Panc1 (cell line): ENCODE results near the gene NNT. TPM values are rescaled to one million over a fixed set of nuclear protein-coding genes. Genes with fewer than 3 reads are reported as not detected.

Experiments used
- ATAC-seq: fragments of 200-7000 bp; cut with Tn5 transposase; 2 replicates; pipeline ENCODE4 v1.9.1; 2020; ENCODE audit warnings: mild to moderate bottlenecking, moderate library complexity
- BruUV-seq: library from RNA; stranded (reverse); fragments of 400-500 nt; replicated peaks from 2 replicates; lab custom pipeline; 2021; lab: Mats Ljungman, UMichigan
- CTCF ChIA-PET: fragments of 300-600 bp; sonication (Branson Sonifier 250); formaldehyde crosslinking; loops from one replicate; lab custom pipeline; 2022; ENCODE audit warnings: antibody characterized with exemption; lab: Charles Lee
- POLR2A ChIA-PET: fragments of 300-600 bp; sonication (Branson Sonifier 250); formaldehyde crosslinking; loops from one replicate; lab custom pipeline; 2022; ENCODE audit warnings: antibody characterized with exemption; lab: Charles Lee
- DNase-seq: peaks from one replicate; pipeline ENCODE4 v3.0.0-alpha.2; 2010; ENCODE audit warnings: low read depth, low spot score
- H3K27ac ChIP-seq: 2 replicates; pipeline ENCODE4 v1.5.1; 2011; ENCODE audit warnings: mild to moderate bottlenecking, low read length, inconsistent platforms
- H3K27me3 ChIP-seq: fragments of 200-500 bp; sonication (Bioruptor generic); 2 replicates; pipeline ENCODE4 v1.6.0; 2014; ENCODE audit warnings: low read length, inconsistent platforms; ENCODE audit not compliant: control insufficient read depth, insufficient read depth
- H3K36me3 ChIP-seq: fragments of 200-500 bp; sonication (Bioruptor generic); 2 replicates; pipeline ENCODE4 v1.5.1; 2014; ENCODE audit warnings: inconsistent platforms, mild to moderate bottlenecking, low read length, moderate library complexity; ENCODE audit not compliant: control insufficient read depth, insufficient read depth
- H3K4me1 ChIP-seq: 2 replicates; pipeline ENCODE4 v1.5.1; 2011; ENCODE audit warnings: inconsistent platforms, mild to moderate bottlenecking, low read length, moderate library complexity; ENCODE audit not compliant: control insufficient read depth, insufficient read depth
- H3K4me3 ChIP-seq, 2 experiments: 2 replicates each; pipeline ENCODE4 v1.5.1; 2011 to 2012; ENCODE audit warnings: low read depth in 2 of 2, low read length in 2 of 2, mild to moderate bottlenecking in 2 of 2, inconsistent platforms in 1 of 2, moderate library complexity in 1 of 2
- H3K9me3 ChIP-seq: fragments of 200-500 bp; sonication (Bioruptor generic); 2 replicates; pipeline ENCODE4 v1.5.1; 2014; ENCODE audit warnings: low read depth, mild to moderate bottlenecking, inconsistent platforms, low read length, moderate library complexity; ENCODE audit not compliant: control insufficient read depth, insufficient read depth
- POLR2AphosphoS5 ChIP-seq: IDR thresholded peaks from 2 replicates; pipeline ENCODE4 v1.6.1; 2012; ENCODE audit warnings: mild to moderate bottlenecking, low read depth, low read length, moderate library complexity
- REST ChIP-seq, 2 experiments: IDR thresholded peaks; 2 replicates each; pipeline ENCODE4 v1.6.1; 2011 to 2012; ENCODE audit warnings: low read depth in 2 of 2, control low read depth in 1 of 2, low read length in 1 of 2, mild to moderate bottlenecking in 1 of 2, moderate library complexity in 1 of 2; ENCODE audit not compliant: insufficient read depth in 1 of 2
- SIN3A ChIP-seq: IDR thresholded peaks from 2 replicates; pipeline ENCODE4 v1.6.1; 2012; ENCODE audit warnings: low read depth, mild to moderate bottlenecking, low read length, moderate library complexity, borderline replicate concordance; ENCODE audit not compliant: insufficient read depth
- TCF7L2 ChIP-seq: IDR thresholded peaks from 2 replicates; pipeline ENCODE4 v1.6.1; 2011; ENCODE audit warnings: mild to moderate bottlenecking, low read depth, low read length, inconsistent platforms
- in situ Hi-C: cut with HindIII; loops from 2 replicates; pipeline ENCODE4 v1.10.0; 2016; ENCODE audit warnings: low sequenced_read_pairs, low pct_unique_long_range_greater_than_20kb
- intact Hi-C: fragments of 100-400 bp; cut with micrococcal nuclease; formaldehyde crosslinking; loops from one replicate; pipeline ENCODE4 v1.10.0; 2022; ENCODE audit not compliant: unreplicated experiment
- total RNA-seq: library from RNA; stranded (reverse); gene quantifications from one replicate; pipeline ENCODE4 v1.2.1, GENCODE V29; 2021; ENCODE audit not compliant: unreplicated experiment
- TF ChIP-seq, protein P1 (sequence below): fragments of 450-650 bp; IDR thresholded peaks from 2 replicates; pipeline ENCODE4 v1.5.1; 2017; ENCODE audit warnings: mild to moderate bottlenecking

The NNT gene
- total RNA-seq, 1 experiment from 2014 or later = 78.7 TPM

DNA sequence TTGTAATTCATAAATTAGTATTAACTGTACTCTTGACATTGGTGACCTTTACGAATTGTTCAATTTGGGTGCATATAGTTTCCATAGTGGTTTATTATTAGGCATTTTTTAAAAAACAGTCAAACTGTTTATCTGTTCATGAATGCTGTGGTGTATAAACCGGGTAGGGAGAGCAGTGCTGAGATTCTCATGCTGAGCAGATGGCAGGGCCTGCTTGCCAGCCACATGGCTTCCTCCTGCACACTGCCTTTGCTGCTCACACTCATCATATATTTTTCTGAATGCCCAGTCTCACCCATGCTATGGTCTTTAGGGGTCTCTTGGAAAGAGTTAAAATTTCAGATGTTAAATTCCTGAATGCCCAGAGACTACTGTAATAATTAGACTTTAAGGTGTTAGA, 40.8 kb downstream of the NNT start:
- Histone ChIP-seq H3K4me3 (no peak overlapping the region), H3K27me3 (no peaks in the 10 kb centered on the region), H3K27ac (no peak overlapping the region), H3K9me3 (no peaks in the 10 kb centered on the region), H3K36me3 (peaks cover 8% of the 10 kb centered on the region), H3K4me1 (no peaks in the 10 kb centered on the region)
- ChIA-PET CTCF (no interaction called here), POLR2A (no interaction called here)
- intact Hi-C loops = no loop called here
- no peak for ATAC-seq
- TF ChIP-seq REST (IDR thresholded peaks at IDR 0.05; ENCODE audit: insufficient read depth in 1 of 2, low read depth in 2 of 2, low read length in 1 of 2) (no peak), POLR2AphosphoS5 (no peak), SIN3A (no peak), TCF7L2 (no peak)
- TF ChIP-seq, protein P1, sequence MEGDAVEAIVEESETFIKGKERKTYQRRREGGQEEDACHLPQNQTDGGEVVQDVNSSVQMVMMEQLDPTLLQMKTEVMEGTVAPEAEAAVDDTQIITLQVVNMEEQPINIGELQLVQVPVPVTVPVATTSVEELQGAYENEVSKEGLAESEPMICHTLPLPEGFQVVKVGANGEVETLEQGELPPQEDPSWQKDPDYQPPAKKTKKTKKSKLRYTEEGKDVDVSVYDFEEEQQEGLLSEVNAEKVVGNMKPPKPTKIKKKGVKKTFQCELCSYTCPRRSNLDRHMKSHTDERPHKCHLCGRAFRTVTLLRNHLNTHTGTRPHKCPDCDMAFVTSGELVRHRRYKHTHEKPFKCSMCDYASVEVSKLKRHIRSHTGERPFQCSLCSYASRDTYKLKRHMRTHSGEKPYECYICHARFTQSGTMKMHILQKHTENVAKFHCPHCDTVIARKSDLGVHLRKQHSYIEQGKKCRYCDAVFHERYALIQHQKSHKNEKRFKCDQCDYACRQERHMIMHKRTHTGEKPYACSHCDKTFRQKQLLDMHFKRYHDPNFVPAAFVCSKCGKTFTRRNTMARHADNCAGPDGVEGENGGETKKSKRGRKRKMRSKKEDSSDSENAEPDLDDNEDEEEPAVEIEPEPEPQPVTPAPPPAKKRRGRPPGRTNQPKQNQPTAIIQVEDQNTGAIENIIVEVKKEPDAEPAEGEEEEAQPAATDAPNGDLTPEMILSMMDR = no peak
- DNase-seq = no peak
- in situ Hi-C loops = no loop called here
- BruUV-seq = no TSS peak

DNA sequence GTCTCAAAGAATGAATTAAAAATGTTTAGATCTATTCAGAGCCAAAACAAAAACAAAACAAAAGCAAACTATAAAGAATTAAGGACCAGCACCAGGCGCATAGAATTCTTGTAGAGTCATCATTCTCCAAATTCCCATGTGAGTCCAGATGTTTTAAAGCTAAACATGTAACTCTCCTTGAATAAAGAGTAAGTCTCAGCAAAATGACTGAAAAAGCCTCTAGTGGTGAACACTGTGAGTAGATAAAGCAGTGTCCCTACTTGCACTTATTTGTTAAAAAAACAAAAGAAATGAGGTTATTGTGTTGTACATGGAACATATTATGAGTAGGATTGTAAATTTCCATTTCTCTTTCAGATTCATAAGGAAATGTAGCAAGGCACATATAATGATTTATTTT, 44.0 kb downstream of the NNT start:
- H3K27me3 ChIP-seq = no peaks in the 10 kb centered on the region
- H3K9me3 ChIP-seq = no peaks in the 10 kb centered on the region
- in situ Hi-C loops = no loop called here
- H3K4me1 ChIP-seq = no peaks in the 10 kb centered on the region
- peaks cover 12% of the 10 kb centered on the region for H3K36me3 ChIP-seq
- ATAC-seq (no peak), DNase-seq (no peak)
- no peak overlapping the region for H3K27ac ChIP-seq
- no peak for TF ChIP-seq SIN3A
- TF ChIP-seq, protein P1 = peak; percentile 5; the same call in 1 of the 2 replicates
- BruUV-seq = no TSS peak
- POLR2A ChIA-PET = no interaction called here
- intact Hi-C loops = no loop called here
- H3K4me3 ChIP-seq = no peak overlapping the region
- CTCF ChIA-PET = no interaction called here

- ATAC-seq = no peak
- ChIA-PET CTCF (no interaction called here), POLR2A (interaction anchor here (0.5 kb wide), 1 partner anchor 60 kb away, joined by 6 read pairs; no protein-coding TSS in a partner anchor)
- in situ Hi-C loops = no loop called here
- Histone ChIP-seq H3K27ac (no peak overlapping the region), H3K9me3 (no peaks in the 10 kb centered on the region), H3K4me1 (no peaks in the 10 kb centered on the region), H3K36me3 (peaks cover 14% of the 10 kb centered on the region), H3K27me3 (no peaks in the 10 kb centered on the region), H3K4me3 (no peak overlapping the region)
- intact Hi-C loops = no loop called here
- no peak for DNase-seq
- no TSS peak for BruUV-seq
- TF ChIP-seq REST (IDR thresholded peaks at IDR 0.05; ENCODE audit: insufficient read depth in 1 of 2, low read depth in 2 of 2, low read length in 1 of 2) (no peak), TCF7L2 (no peak), POLR2AphosphoS5 (no peak), SIN3A (no peak)
- TF ChIP-seq, protein P1 = no peak
These were observed 44.8 kb downstream of the NNT start for GRCh38 chr5:43647789-43648188.
